K562 (cell line): Measurements from ENCODE around the gene PTTG2. TPM values are rescaled to one million over a fixed set of nuclear protein-coding genes. Genes with fewer than 3 reads are reported as not detected.

ENCODE experiments used
- BCOR ChIP-seq: fragments of 450-650 bp; IDR thresholded peaks from 2 replicates; pipeline ENCODE4 v1.6.1; 2016
- CTCFL ChIP-seq: IDR thresholded peaks from 2 replicates; pipeline ENCODE4 v1.6.1; 2011; ENCODE audit warnings: borderline replicate concordance, low read depth, mild to moderate bottlenecking, moderate library complexity, low read length; ENCODE audit not compliant: insufficient read depth, poor library complexity, severe bottlenecking
- MCM7 ChIP-seq, 2 experiments: fragments of 450-650 bp; IDR thresholded peaks; 2 replicates each; pipeline ENCODE4 v1.6.1; 2016 to 2018
- NFATC3 ChIP-seq: fragments of 450-650 bp; IDR thresholded peaks from 2 replicates; pipeline ENCODE4 v1.6.1; 2017; ENCODE audit warnings: mild to moderate bottlenecking
- NONO ChIP-seq, 2 experiments: fragments of 200-400 bp in 1 of 2; fragments of 450-650 bp in 1 of 2; formaldehyde crosslinking in 1 of 2; IDR thresholded peaks; 2 replicates each; pipeline ENCODE4 v1.6.1; 2017; ENCODE audit warnings: low read depth in 2 of 2, mild to moderate bottlenecking in 2 of 2, moderate library complexity in 2 of 2, low read length in 1 of 2
- PRPF4 ChIP-seq: fragments of 200-400 bp; formaldehyde crosslinking; IDR thresholded peaks from one replicate; pipeline ENCODE4 v1.6.1; 2017; ENCODE audit warnings: low read length, low read depth, mild to moderate bottlenecking; ENCODE audit not compliant: insufficient read depth, poor library complexity, severe bottlenecking
- SOX6 ChIP-seq: fragments of 450-650 bp; IDR thresholded peaks from 2 replicates; pipeline ENCODE4 v1.6.1; 2014; ENCODE audit warnings: mild to moderate bottlenecking
- ZNF518B ChIP-seq: fragments of 250-450 bp; sonication (Bioruptor Pico); IDR thresholded peaks from 2 replicates; pipeline ENCODE4 v1.5.0; 2021; ENCODE audit warnings: mild to moderate bottlenecking, moderate library complexity
- ZNF668 ChIP-seq: fragments of 250-450 bp; sonication (Bioruptor Pico); IDR thresholded peaks from 2 replicates; pipeline ENCODE4 v1.8.0; 2022; ENCODE audit warnings: mild to moderate bottlenecking, inconsistent platforms
- polyA plus RNA-seq, 8 experiments: library from polyadenylated mRNA; depleted of rRNA in 4 of 8; stranded (reverse) in 5 of 8; unstranded in 3 of 8; fragments of >200 nt; fragmentation: Nextera tagmentation in 2 of 8; fragmentation: Illumina TruSeq in 1 of 8; extraction: Ambion mirVana in 2 of 8; extraction: Trizol in 1 of 8; gene quantifications; 2 replicates each; pipeline versions ENCODE4 v1.2.1 to v1.2.3, GENCODE V29; 2011 to 2014; ENCODE audit warnings: inconsistent platforms in 1 of 8, missing spikeins in 1 of 8
- total RNA-seq, 7 experiments: library from RNA; depleted of rRNA in 6 of 7; stranded (reverse); fragments of >200 nt in 6 of 7; fragmentation: Illumina TruSeq in 2 of 7; extraction: Trizol in 2 of 7; gene quantifications; 2 replicates each; pipeline versions ENCODE4 v1.2.1 to v1.2.3, GENCODE V29; 2011 to 2021; ENCODE audit warnings: low replicate concordance in 1 of 7

PTTG2 gene
- total and polyA plus RNA-seq, 9 of the 15 experiments (the other 6 are each of a cell fraction or from before 2014, with no cell fraction given): not detected

- TF ChIP-seq ZNF518B (CRISPR knock-in tag): no peak
- TF ChIP-seq ZNF668 (CRISPR knock-in tag): no peak
- no peak for TF ChIP-seq BCOR
- no peak for TF ChIP-seq NONO (IDR thresholded peaks at IDR 0.05; ENCODE audit: low read depth in 2 of 2, low read length in 1 of 2)
- no peak for TF ChIP-seq NFATC3
- no peak for TF ChIP-seq MCM7 (IDR thresholded peaks at IDR 0.05)
- no peak for TF ChIP-seq PRPF4
- no peak for TF ChIP-seq SOX6
- no peak for TF ChIP-seq CTCFL
Observed at GRCh38 chr4:37938208-37938607, 22.0 kb upstream of the PTTG2 start (continued).
